GM23338 (cell line): Measurements from ENCODE around the gene TMA7B. TPM values are rescaled to one million over a fixed set of nuclear protein-coding genes. Genes with fewer than 3 reads are reported as not detected.

Experiments
- ATAC-seq: fragments of 200-7000 bp; cut with Tn5 transposase; 3 replicates; pipeline ENCODE4 v1.9.1; 2020
- DNase-seq: peaks from one replicate; pipeline ENCODE4 v3.0.0-alpha.2; 2015; ENCODE audit warnings: low spot score
- H2AFZ ChIP-seq: fragments of 200-600 bp; sonication (generic); 2 replicates; pipeline ENCODE4 v1.8.0; 2016; ENCODE audit warnings: antibody characterized with exemption, mild to moderate bottlenecking, moderate library complexity
- H3F3A ChIP-seq: fragments of 200-600 bp; sonication (generic); replicated peaks from 2 replicates; pipeline ENCODE4 v1.8.0; 2017; ENCODE audit warnings: antibody characterized with exemption, mixed run types, low read depth
- H3K27ac ChIP-seq: fragments of 200-600 bp; sonication (generic); 2 replicates; pipeline ENCODE4 v1.6.1; 2016; ENCODE audit warnings: low read depth
- H3K27me3 ChIP-seq: fragments of 200-600 bp; sonication (generic); 2 replicates; pipeline ENCODE4 v1.8.0; 2016; ENCODE audit warnings: mild to moderate bottlenecking, mixed run types, moderate library complexity; ENCODE audit not compliant: insufficient read depth
- H3K36me3 ChIP-seq: fragments of 200-600 bp; sonication (generic); 2 replicates; pipeline ENCODE4 v1.8.0; 2016; ENCODE audit warnings: mild to moderate bottlenecking; ENCODE audit not compliant: insufficient read depth
- H3K4me1 ChIP-seq: fragments of 200-600 bp; sonication (generic); 2 replicates; pipeline ENCODE4 v1.8.0; 2016; ENCODE audit warnings: mild to moderate bottlenecking, moderate library complexity; ENCODE audit not compliant: insufficient read depth
- H3K4me2 ChIP-seq: fragments of 200-600 bp; sonication (generic); 2 replicates; pipeline ENCODE4 v1.7.1; 2017; ENCODE audit warnings: mixed run types
- H3K4me3 ChIP-seq: fragments of 200-600 bp; sonication (generic); 2 replicates; pipeline ENCODE4 v1.6.1; 2016; ENCODE audit warnings: mixed run types
- H3K79me2 ChIP-seq: fragments of 200-600 bp; sonication (generic); replicated peaks from 2 replicates; pipeline ENCODE4 v1.8.0; 2017; ENCODE audit warnings: mild to moderate bottlenecking; ENCODE audit not compliant: insufficient read depth
- H3K9me2 ChIP-seq: fragments of 200-600 bp; sonication (generic); 2 replicates; pipeline ENCODE4 v1.8.0; 2017; ENCODE audit not compliant: insufficient read depth
- H4K20me1 ChIP-seq: fragments of 200-600 bp; sonication (generic); replicated peaks from 2 replicates; pipeline ENCODE4 v1.8.0; 2017; ENCODE audit warnings: mild to moderate bottlenecking; ENCODE audit not compliant: insufficient read depth
- H3K27ac Mint-ChIP-seq: 2 replicates; pipeline ENCODE4 v1.8.0; 2020; ENCODE audit warnings: inconsistent platforms, mild to moderate bottlenecking, moderate library complexity, mixed read lengths
- H3K27me3 Mint-ChIP-seq: 3 replicates; pipeline ENCODE4 v1.8.0; 2022; ENCODE audit warnings: low read depth, mild to moderate bottlenecking, moderate library complexity, mixed read lengths, inconsistent platforms; ENCODE audit not compliant: insufficient read depth, poor library complexity
- H3K36me3 Mint-ChIP-seq: 3 replicates; pipeline ENCODE4 v1.8.0; 2021; ENCODE audit warnings: low read depth, mild to moderate bottlenecking, inconsistent platforms, moderate library complexity, mixed read lengths
- H3K4me1 Mint-ChIP-seq: 3 replicates; pipeline ENCODE4 v1.8.0; 2020; ENCODE audit warnings: mild to moderate bottlenecking, inconsistent platforms, mixed read lengths
- H3K4me3 Mint-ChIP-seq: 3 replicates; pipeline ENCODE4 v1.8.0; 2021; ENCODE audit warnings: moderate library complexity, mild to moderate bottlenecking, inconsistent platforms, mixed read lengths
- H3K9me3 Mint-ChIP-seq: 3 replicates; pipeline ENCODE4 v1.8.0; 2020; ENCODE audit warnings: moderate library complexity, mild to moderate bottlenecking, inconsistent platforms, mixed read lengths
- CREB1 ChIP-seq: fragments of 250-450 bp; sonication (Bioruptor Pico); IDR thresholded peaks from 2 replicates; pipeline ENCODE4 v1.5.0; 2020; ENCODE audit warnings: low read depth, mild to moderate bottlenecking, moderate library complexity
- ETS1 ChIP-seq: IDR thresholded peaks from 2 replicates; pipeline ENCODE4 v1.6.1; 2016; ENCODE audit warnings: antibody characterized with exemption
- EZH2 ChIP-seq: fragments of 200-600 bp; sonication (generic); IDR thresholded peaks from one replicate; pipeline ENCODE4 v1.8.0; 2017; ENCODE audit warnings: antibody characterized with exemption, mild to moderate bottlenecking, low read depth; ENCODE audit not compliant: unreplicated experiment
- EZH2phosphoT487 ChIP-seq: fragments of 200-600 bp; sonication (generic); IDR thresholded peaks from one replicate; pipeline ENCODE4 v1.8.1; 2018; ENCODE audit warnings: antibody characterized with exemption; ENCODE audit not compliant: unreplicated experiment
- JUNB ChIP-seq: IDR thresholded peaks from one replicate; pipeline ENCODE4 v1.6.1; 2016; ENCODE audit warnings: antibody characterized with exemption; ENCODE audit not compliant: unreplicated experiment
- NANOG ChIP-seq: IDR thresholded peaks from 2 replicates; pipeline ENCODE4 v1.6.1; 2016; ENCODE audit warnings: antibody characterized with exemption, borderline replicate concordance
- POLR2AphosphoS5 ChIP-seq: IDR thresholded peaks from 2 replicates; pipeline ENCODE4 v1.6.1; 2016; ENCODE audit warnings: antibody characterized with exemption, low read depth
- STAT1 ChIP-seq: IDR thresholded peaks from one replicate; pipeline ENCODE4 v1.6.1; 2016; ENCODE audit warnings: antibody characterized with exemption; ENCODE audit not compliant: unreplicated experiment
- ZNF114 ChIP-seq: fragments of 250-450 bp; sonication (Bioruptor Pico); IDR thresholded peaks from 2 replicates; pipeline ENCODE4 v1.5.0; 2020; ENCODE audit warnings: mild to moderate bottlenecking, moderate library complexity
- ZNF331 ChIP-seq: fragments of 250-450 bp; sonication (Bioruptor Pico); IDR thresholded peaks from 2 replicates; pipeline ENCODE4 v1.5.0; 2020; ENCODE audit warnings: low read depth, mild to moderate bottlenecking, moderate library complexity
- ZNF462 ChIP-seq: fragments of 250-450 bp; sonication (Bioruptor Pico); IDR thresholded peaks from 2 replicates; pipeline ENCODE4 v1.5.0; 2020; ENCODE audit warnings: mild to moderate bottlenecking, moderate library complexity
- polyA plus RNA-seq: library from polyadenylated mRNA; unstranded; fragments of >200 nt; fragmentation: Nextera tagmentation; extraction: Ambion mirVana; gene quantifications from 2 replicates; pipeline ENCODE4 v1.2.1, GENCODE V29; 2016
- total RNA-seq: library from RNA; depleted of rRNA; stranded (reverse); fragments of >200 nt; shearing (Covaris generic); gene quantifications from 2 replicates; pipeline ENCODE4 v1.2.3, GENCODE V29; 2014
- TF ChIP-seq, protein P1 (sequence below): IDR thresholded peaks from one replicate; pipeline ENCODE4 v1.6.1; 2018; ENCODE audit warnings: antibody characterized with exemption; ENCODE audit not compliant: unreplicated experiment
- TF ChIP-seq, protein P2 (sequence below), 2 experiments: fragments of 200-600 bp in 1 of 2; sonication (generic) in 1 of 2; conservative IDR thresholded peaks; 2 replicates each; pipeline versions ENCODE4 v1.5.1 to v1.6.1; 2016 to 2017; ENCODE audit warnings: antibody characterized with exemption in 2 of 2, low read depth in 2 of 2, mild to moderate bottlenecking in 2 of 2, moderate library complexity in 1 of 2

The TMA7B gene
- total and polyA plus RNA-seq, 2 experiments from 2014 or later, result not detected

- peak overlapping the region; percentile 76 for H3K4me3 Mint-ChIP-seq
- peaks cover 76% of the 10 kb centered on the region for H3K4me1 ChIP-seq
- TF ChIP-seq, protein P1, sequence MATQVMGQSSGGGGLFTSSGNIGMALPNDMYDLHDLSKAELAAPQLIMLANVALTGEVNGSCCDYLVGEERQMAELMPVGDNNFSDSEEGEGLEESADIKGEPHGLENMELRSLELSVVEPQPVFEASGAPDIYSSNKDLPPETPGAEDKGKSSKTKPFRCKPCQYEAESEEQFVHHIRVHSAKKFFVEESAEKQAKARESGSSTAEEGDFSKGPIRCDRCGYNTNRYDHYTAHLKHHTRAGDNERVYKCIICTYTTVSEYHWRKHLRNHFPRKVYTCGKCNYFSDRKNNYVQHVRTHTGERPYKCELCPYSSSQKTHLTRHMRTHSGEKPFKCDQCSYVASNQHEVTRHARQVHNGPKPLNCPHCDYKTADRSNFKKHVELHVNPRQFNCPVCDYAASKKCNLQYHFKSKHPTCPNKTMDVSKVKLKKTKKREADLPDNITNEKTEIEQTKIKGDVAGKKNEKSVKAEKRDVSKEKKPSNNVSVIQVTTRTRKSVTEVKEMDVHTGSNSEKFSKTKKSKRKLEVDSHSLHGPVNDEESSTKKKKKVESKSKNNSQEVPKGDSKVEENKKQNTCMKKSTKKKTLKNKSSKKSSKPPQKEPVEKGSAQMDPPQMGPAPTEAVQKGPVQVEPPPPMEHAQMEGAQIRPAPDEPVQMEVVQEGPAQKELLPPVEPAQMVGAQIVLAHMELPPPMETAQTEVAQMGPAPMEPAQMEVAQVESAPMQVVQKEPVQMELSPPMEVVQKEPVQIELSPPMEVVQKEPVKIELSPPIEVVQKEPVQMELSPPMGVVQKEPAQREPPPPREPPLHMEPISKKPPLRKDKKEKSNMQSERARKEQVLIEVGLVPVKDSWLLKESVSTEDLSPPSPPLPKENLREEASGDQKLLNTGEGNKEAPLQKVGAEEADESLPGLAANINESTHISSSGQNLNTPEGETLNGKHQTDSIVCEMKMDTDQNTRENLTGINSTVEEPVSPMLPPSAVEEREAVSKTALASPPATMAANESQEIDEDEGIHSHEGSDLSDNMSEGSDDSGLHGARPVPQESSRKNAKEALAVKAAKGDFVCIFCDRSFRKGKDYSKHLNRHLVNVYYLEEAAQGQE, result no peak
- TF ChIP-seq ETS1, result no peak
- no peak for TF ChIP-seq ZNF331 (CRISPR knock-in tag)
- TF ChIP-seq CREB1 (CRISPR knock-in tag), result no peak
- TF ChIP-seq EZH2, result no peak
- TF ChIP-seq NANOG, result no peak
- TF ChIP-seq STAT1, result no peak
- no peak for TF ChIP-seq POLR2AphosphoS5
- TF ChIP-seq, protein P2, sequence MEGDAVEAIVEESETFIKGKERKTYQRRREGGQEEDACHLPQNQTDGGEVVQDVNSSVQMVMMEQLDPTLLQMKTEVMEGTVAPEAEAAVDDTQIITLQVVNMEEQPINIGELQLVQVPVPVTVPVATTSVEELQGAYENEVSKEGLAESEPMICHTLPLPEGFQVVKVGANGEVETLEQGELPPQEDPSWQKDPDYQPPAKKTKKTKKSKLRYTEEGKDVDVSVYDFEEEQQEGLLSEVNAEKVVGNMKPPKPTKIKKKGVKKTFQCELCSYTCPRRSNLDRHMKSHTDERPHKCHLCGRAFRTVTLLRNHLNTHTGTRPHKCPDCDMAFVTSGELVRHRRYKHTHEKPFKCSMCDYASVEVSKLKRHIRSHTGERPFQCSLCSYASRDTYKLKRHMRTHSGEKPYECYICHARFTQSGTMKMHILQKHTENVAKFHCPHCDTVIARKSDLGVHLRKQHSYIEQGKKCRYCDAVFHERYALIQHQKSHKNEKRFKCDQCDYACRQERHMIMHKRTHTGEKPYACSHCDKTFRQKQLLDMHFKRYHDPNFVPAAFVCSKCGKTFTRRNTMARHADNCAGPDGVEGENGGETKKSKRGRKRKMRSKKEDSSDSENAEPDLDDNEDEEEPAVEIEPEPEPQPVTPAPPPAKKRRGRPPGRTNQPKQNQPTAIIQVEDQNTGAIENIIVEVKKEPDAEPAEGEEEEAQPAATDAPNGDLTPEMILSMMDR (conservative IDR thresholded peaks at IDR 0.05; ENCODE audit: low read depth in 2 of 2), result no peak
- TF ChIP-seq JUNB, result no peak
- TF ChIP-seq ZNF462, result no peak
- TF ChIP-seq EZH2phosphoT487, result no peak
- TF ChIP-seq ZNF114 (CRISPR knock-in tag), result no peak
Observed at GRCh38 chr22:39997421-39997820, 37.2 kb downstream of the TMA7B start.

More at GRCh38 chr22:39997421-39997820, 37.2 kb downstream of the TMA7B start:
- Histone ChIP-seq H4K20me1 (peaks cover 4% of the 10 kb centered on the region; the same call in 1 of the 2 replicates), H2AFZ (no peak overlapping the region), H3K9me2 (no peaks in the 10 kb centered on the region), H3K4me2 (peak overlapping the region; percentile 96), H3K79me2 (peaks cover 57% of the 10 kb centered on the region), H3F3A (peaks cover 31% of the 10 kb centered on the region), H3K27ac (peak overlapping the region; percentile 85), H3K4me3 (peak overlapping the region; percentile 34), H3K36me3 (no peaks in the 10 kb centered on the region; the same call in 1 of the 2 replicates), H3K27me3 (peaks cover 19% of the 10 kb centered on the region)
- DNase-seq, result no peak
- H3K4me1 Mint-ChIP-seq, result peaks cover 71% of the 10 kb centered on the region
- peaks cover 25% of the 10 kb centered on the region for H3K27me3 Mint-ChIP-seq
- ATAC-seq, result no peak
- no peaks in the 10 kb centered on the region; the same call in 2 of the 3 replicates for H3K9me3 Mint-ChIP-seq
- peaks cover 17% of the 10 kb centered on the region for H3K36me3 Mint-ChIP-seq
- H3K27ac Mint-ChIP-seq, result peak overlapping the region; percentile 86
